ENCODE data around the gene WIPF3.

WIPF3 gene

GRCh38 chr7:29919790-29920189 lies 113.5 kb downstream of the WIPF3 start:
- DNase-seq, result no peak

GRCh38 chr7:29920491-29920890 lies 114.2 kb downstream of the WIPF3 start:
- no peak for DNase-seq

- no peak for DNase-seq
Measured at GRCh38 chr7:29921404-29922010, 115.2 kb downstream of the WIPF3 start.

GRCh38 chr7:29922921-29923700 lies 116.8 kb downstream of the WIPF3 start:
- no peak for DNase-seq

GRCh38 chr7:29924006-29924405 lies 117.7 kb downstream of the WIPF3 start:
- DNase-seq, result no peak

GRCh38 chr7:29924684-29925083 lies 118.4 kb downstream of the WIPF3 start:
- DNase-seq, result no peak

GRCh38 chr7:29926216-29926615 lies 119.9 kb downstream of the WIPF3 start:
- no peak for DNase-seq

- no peak for DNase-seq
Measured at GRCh38 chr7:29926741-29927140, 120.4 kb downstream of the WIPF3 start.

- no peak for DNase-seq
Measured at GRCh38 chr7:29929018-29929807, 122.9 kb downstream of the WIPF3 start.

- DNase-seq, result no peak
Measured at GRCh38 chr7:29935111-29935510, 128.8 kb downstream of the WIPF3 start.

- no peak for DNase-seq
Measured at GRCh38 chr7:29937132-29937531, 130.8 kb downstream of the WIPF3 start.

- no peak for DNase-seq
Measured at GRCh38 chr7:29940199-29940598, 133.9 kb downstream of the WIPF3 start.

- DNase-seq, result no peak
Measured at GRCh38 chr7:29945259-29945809, 139.0 kb downstream of the WIPF3 start.

GRCh38 chr7:29946428-29947186 lies 140.3 kb downstream of the WIPF3 start:
- no peak for DNase-seq

- DNase-seq, result no peak
Measured at GRCh38 chr7:29948587-29948986, 142.3 kb downstream of the WIPF3 start.

GRCh38 chr7:29950480-29950879 lies 144.2 kb downstream of the WIPF3 start:
- DNase-seq, result no peak

GRCh38 chr7:29951206-29951605 lies 144.9 kb downstream of the WIPF3 start:
- no peak for DNase-seq

- DNase-seq, result no peak
Measured at GRCh38 chr7:29953726-29954347, 147.5 kb downstream of the WIPF3 start.

GRCh38 chr7:29955075-29955792 lies 148.9 kb downstream of the WIPF3 start:
- DNase-seq, result no peak

GRCh38 chr7:29955799-29956486 lies 149.6 kb downstream of the WIPF3 start:
- no peak for DNase-seq

GRCh38 chr7:29956487-29956836 lies 150.2 kb downstream of the WIPF3 start:
- DNase-seq, result no peak

Data from amniotic stem cell (primary cell).